Activated CD8-positive, alpha-beta memory T cell treated with anti-CD3 and anti-CD28 coated beads for 1 hour (primary cell): ENCODE data around the gene ZNF649.

Experiments used
- DNase-seq, 2 donors: peaks; one replicate each; pipeline ENCODE4 v3.0.0-alpha.2; 2020; ENCODE audit warnings: low read depth in 1 of 2; ENCODE audit errors: extremely low read depth in 1 of 2

ZNF649 gene

DNA sequence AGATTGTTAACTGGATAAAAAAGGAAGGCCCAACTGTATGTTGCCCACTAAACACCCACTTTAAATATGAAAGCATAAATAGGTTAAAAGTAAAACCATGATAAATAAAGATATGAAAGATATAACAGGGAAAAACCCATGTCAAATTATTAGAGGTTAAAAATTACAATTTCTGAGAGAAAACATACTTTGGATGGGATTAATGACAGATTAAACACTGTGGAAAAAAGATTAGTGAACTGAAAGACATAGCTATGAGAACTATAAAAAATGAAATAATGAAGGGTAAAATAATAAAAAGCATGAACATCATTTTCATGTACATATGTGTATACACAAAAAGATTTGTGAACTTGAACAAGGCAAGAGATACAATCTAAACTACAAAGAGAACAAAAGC is 14.9 kb downstream of the ZNF649 start:
- DNase-seq: no peak

- DNase-seq: peak in 1 of 2 donors; percentile 51
Measured at GRCh38 chr19:51887522-51888498, 17.0 kb downstream of the ZNF649 start, which contains the start of gene ZNF577. TSS of gene ZNF577 (minus strand) at chr19:51887951. CDS start at chr19:51880382, 7,569 bp downstream.

- no peak for DNase-seq
Measured at GRCh38 chr19:51884713-51885112, 20.1 kb downstream of the ZNF649 start.

DNA sequence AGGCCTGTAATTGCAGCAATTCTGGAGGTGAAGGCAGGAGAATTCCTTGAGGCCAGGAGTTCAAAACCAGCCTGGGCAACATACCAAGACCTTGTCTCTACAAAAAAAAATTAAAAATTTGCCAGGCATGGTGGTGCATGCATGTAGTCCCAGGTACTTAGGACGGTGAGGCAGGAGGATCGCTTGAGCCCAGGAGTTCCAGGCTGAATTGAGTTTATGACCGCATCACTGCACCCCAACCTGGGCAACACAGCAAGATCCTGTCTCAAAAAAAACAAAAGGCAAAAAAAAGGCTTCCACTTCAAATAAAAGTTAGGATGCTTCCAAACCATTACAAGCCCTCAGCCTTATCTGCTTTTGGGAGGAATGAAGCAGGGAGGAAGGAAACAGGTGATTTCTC is 22.3 kb downstream of the ZNF649 start:
- no peak for DNase-seq

DNA sequence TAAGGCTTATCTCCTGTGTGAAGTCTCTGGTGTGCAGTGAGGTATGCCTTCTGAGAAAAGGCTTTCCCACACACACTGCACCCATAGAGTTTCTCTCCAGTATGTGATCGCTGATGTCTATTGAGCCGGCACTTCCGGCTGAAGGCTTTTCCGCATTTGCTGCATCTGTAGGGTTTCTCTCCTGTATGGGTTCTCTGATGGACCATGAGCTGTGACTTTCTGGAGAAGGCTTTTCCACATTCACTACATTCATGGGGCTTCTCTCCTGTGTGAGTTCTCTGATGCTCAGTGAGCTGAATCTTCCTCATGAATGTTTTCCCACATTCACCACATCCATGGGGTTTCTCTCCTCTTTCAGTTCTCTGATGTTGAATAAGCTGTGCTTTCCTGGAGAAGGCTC is 31.7 kb downstream of the ZNF649 start:
- no peak for DNase-seq

DNA sequence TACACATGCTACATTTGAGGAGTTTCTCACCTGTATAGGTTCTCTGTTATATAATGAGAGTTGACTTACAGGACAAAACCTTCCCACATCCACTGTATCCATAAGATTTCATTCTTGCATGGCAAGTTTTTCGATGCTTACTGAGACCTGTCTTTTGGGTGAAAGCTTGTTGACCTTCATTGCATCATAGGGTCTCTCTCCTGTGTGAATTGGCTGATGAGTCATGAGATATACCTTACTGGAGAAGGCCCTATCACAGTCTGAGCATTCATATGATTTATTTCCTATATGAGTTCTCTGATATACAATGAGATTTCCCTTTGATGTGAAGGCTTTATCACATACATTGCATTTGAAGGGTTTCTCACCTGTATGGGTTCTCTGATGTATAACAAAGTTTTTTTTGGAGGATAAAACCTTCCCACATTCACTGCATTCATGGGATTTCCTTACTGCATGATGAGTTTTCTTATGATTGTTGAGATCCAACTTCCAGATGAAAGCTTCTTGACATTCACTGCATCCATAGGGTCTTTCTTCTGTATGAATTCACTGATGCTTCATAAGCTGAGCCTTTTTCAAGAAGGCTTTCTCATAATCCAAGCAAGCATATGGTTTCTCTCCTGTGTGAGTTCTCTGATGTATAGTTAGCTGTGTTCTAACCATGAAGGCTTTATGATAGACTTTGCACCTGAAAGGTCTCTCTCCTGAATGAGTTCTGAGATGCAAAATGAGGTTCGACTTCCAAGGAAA is 42.8 kb downstream of the ZNF649 start:
- DNase-seq: no peak
